ENCODE measurements around the gene SNX5.

SNX5 gene

DNA sequence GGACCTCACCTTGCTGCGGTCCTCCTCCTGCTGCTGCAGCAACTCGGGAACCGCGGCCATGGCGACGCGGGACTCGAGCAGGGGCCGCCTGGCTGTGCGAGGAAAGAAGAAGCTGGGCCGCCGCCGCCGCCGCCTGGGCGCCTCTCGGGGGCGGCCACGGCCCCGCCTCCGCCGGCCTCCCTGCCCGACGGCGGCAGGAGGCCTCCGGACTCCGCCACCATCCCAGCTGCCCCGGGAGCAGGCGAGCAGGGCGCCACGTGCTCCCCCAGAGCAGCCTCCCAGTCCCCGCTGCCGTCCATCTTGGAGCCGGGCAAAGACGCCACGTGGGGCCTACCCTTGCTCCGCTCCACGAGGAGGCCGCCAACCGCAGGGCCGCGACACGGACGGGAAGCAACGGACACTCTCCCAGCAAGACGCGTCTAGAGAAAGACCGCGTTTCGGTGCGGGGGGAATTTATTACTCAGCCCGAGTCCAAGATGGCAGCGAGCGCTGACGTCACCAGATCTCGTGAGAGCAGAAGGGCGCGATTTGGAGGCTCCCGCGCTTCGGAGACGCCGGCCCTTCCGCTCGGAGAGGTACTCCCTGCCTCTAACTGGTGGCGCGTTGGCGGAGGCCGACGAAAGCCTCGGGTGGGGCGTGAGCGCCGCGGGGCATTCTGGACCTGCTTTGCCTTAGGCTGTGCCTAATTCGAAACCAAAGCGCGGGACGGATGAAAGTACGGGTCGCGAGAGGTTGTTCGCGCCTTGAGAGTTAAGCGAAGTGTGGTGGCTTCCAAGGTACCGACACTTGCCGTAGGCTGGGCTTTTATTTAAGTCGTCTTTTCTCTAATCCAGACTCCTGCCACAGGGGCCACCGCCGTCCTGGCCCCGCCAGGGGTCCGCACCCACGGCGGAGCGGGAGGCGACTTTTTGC, at the start of gene SNX5, which contains the start of gene MGME1:
Gene SNX5, minus strand, starts transcription at position 429 of the 912 bp plus-strand sequence. Its CDS starts 369 bp downstream, at position 60.
Gene MGME1, plus strand, starts transcription at position 653 of the 912 bp plus-strand sequence. CDS start 842 bp downstream, outside the sequence.
- DNase-seq = peak; percentile 100
- peak within 1 kb of the TSS; percentile 89 for H3K9ac ChIP-seq (ENCODE audit: low read depth, low read length)

DNA sequence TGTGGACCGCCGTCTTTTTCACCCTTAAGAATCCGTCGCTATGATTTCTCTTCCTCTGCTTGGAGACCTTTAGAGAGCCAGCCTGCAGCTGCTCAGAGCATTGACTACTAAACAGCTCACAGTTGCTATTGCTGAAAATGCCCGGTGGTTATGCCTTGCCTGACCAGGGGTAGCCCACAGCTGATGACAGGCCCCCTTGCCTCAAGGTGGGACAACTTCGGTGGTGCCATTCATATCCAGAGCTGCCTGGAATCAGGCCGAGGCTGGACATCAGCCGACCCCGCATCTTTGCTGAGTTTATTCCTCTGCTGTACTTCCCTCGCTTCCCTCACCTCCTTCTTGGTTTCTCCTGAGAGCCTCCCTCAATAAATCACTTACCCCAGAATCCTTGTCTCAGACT, 49.5 kb upstream of the SNX5 start:
- Histone ChIP-seq H3K27me3 (ENCODE audit: insufficient read depth, low read length, poor library complexity) (no peaks in the 10 kb centered on the region), H4K20me1 (ENCODE audit: insufficient read depth, low read length) (no peaks in the 10 kb centered on the region; the same call in 1 of the 2 replicates), H3K79me2 (ENCODE audit: insufficient read depth, low read length) (no peaks in the 10 kb centered on the region), H3K27ac (ENCODE audit: low read length) (no peak overlapping the region), H3K36me3 (ENCODE audit: insufficient read depth, low read length) (no peaks in the 10 kb centered on the region), H2AFZ (ENCODE audit: low read depth, low read length) (no peak overlapping the region), H3K4me3 (ENCODE audit: low read depth in 1 of 2, low read length in 2 of 2) (no peak overlapping the region), H3K4me1 (ENCODE audit: insufficient read depth, low read length) (no peaks in the 10 kb centered on the region), H3K4me2 (ENCODE audit: insufficient read depth, low read length) (no peak overlapping the region), H3K9me3 (ENCODE audit: insufficient read depth, low read length, severe bottlenecking) (no peaks in the 10 kb centered on the region), H3K9ac (ENCODE audit: low read depth, low read length) (no peak overlapping the region)
- TF ChIP-seq EZH2 (IDR thresholded peaks at IDR 0.05; ENCODE audit: borderline replicate concordance, low read depth, low read length, severe bottlenecking) (no peak), CTCF (IDR thresholded peaks at IDR 0.05; ENCODE audit: borderline replicate concordance, extremely low read depth, low read length, poor library complexity, severe bottlenecking) (no peak)
- DNase-seq = no peak
- no peak for ATAC-seq (ENCODE audit: insufficient read depth, low read depth)

More for the DNA sequence above, at the start of gene SNX5, which contains the start of gene MGME1:
- H3K27me3 ChIP-seq (ENCODE audit: insufficient read depth, low read length, poor library complexity) = no peaks in the 10 kb centered on the region
- H3K9me3 ChIP-seq (ENCODE audit: insufficient read depth, low read length, severe bottlenecking) = no peaks in the 10 kb centered on the region
- peaks cover 70% of the 10 kb centered on the region for H4K20me1 ChIP-seq (ENCODE audit: insufficient read depth, low read length)
- peak within 1 kb of the TSS; percentile 98 for H3K27ac ChIP-seq (ENCODE audit: low read length)
- H3K4me1 ChIP-seq (ENCODE audit: insufficient read depth, low read length) = peaks cover 71% of the 10 kb centered on the region
- peak; percentile 89 for ATAC-seq (ENCODE audit: insufficient read depth, low read depth)
- H3K79me2 ChIP-seq (ENCODE audit: insufficient read depth, low read length) = peaks cover 97% of the 10 kb centered on the region
- peak; percentile 8 for TF ChIP-seq CTCF (IDR thresholded peaks at IDR 0.05; ENCODE audit: borderline replicate concordance, extremely low read depth, low read length, poor library complexity, severe bottlenecking)
- no peak for TF ChIP-seq EZH2 (IDR thresholded peaks at IDR 0.05; ENCODE audit: borderline replicate concordance, low read depth, low read length, severe bottlenecking)
- H3K4me2 ChIP-seq (ENCODE audit: insufficient read depth, low read length) = peak within 1 kb of the TSS; percentile 84
- H2AFZ ChIP-seq (ENCODE audit: low read depth, low read length) = peak within 1 kb of the TSS; percentile 82
- peak within 1 kb of the TSS; percentile 72 to 85 for H3K4me3 ChIP-seq (ENCODE audit: low read depth in 1 of 2, low read length in 2 of 2)
- peaks cover 64% of the 10 kb centered on the region for H3K36me3 ChIP-seq (ENCODE audit: insufficient read depth, low read length)

DNA sequence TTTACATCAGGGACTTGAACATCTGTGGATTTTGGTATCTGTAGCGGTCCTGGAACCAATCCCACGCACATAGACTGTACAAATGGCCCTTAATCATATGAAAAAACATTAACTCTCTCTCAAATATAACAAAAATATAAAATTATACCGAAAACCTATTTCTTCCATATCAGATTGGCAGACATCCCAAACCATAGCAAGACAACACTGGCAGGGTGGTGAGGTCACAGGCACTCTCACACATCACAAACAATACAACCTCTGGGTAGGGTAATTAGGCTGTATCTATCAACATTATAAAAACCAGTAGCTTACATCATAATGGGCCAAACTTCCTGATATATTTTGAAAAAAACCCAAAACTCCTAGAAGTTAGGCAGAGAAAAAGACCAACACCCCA, 48.2 kb upstream of the SNX5 start:
- Histone ChIP-seq H3K9me3 (ENCODE audit: insufficient read depth, low read length, severe bottlenecking) (no peaks in the 10 kb centered on the region), H3K36me3 (ENCODE audit: insufficient read depth, low read length) (no peaks in the 10 kb centered on the region), H3K4me1 (ENCODE audit: insufficient read depth, low read length) (no peaks in the 10 kb centered on the region), H3K27ac (ENCODE audit: low read length) (no peak overlapping the region), H4K20me1 (ENCODE audit: insufficient read depth, low read length) (no peaks in the 10 kb centered on the region; the same call in 1 of the 2 replicates), H2AFZ (ENCODE audit: low read depth, low read length) (no peak overlapping the region), H3K79me2 (ENCODE audit: insufficient read depth, low read length) (no peaks in the 10 kb centered on the region), H3K4me2 (ENCODE audit: insufficient read depth, low read length) (no peak overlapping the region), H3K27me3 (ENCODE audit: insufficient read depth, low read length, poor library complexity) (no peaks in the 10 kb centered on the region), H3K9ac (ENCODE audit: low read depth, low read length) (no peak overlapping the region), H3K4me3 (ENCODE audit: low read depth in 1 of 2, low read length in 2 of 2) (no peak overlapping the region)
- TF ChIP-seq CTCF (IDR thresholded peaks at IDR 0.05; ENCODE audit: borderline replicate concordance, extremely low read depth, low read length, poor library complexity, severe bottlenecking) (no peak), EZH2 (IDR thresholded peaks at IDR 0.05; ENCODE audit: borderline replicate concordance, low read depth, low read length, severe bottlenecking) (no peak)
- DNase-seq = no peak
- no peak for ATAC-seq (ENCODE audit: insufficient read depth, low read depth)

Data from DND-41 (cell line).